ENCODE data around the gene CHMP4A.

GRCh38 chr14:24251880-24252288 is 38.6 kb upstream of the CHMP4A start:
- TF ChIP-seq CTCF (IDR thresholded peaks at IDR 0.05): no peak
- no peak for TF ChIP-seq ZMAT4 (CRISPR knock-in tag; IDR thresholded peaks at IDR 0.05)
- TF ChIP-seq ZBTB43 (CRISPR knock-in tag; IDR thresholded peaks at IDR 0.05): no peak
